ENCODE data around the gene MRPL14. TPM values are rescaled to one million over a fixed set of nuclear protein-coding genes. Genes with fewer than 3 reads are reported as not detected.

Gene MRPL14
- total and polyA plus RNA-seq, 4 donors: 70.8 to 219 (median 101) TPM

GRCh38 chr6:44105146-44105545, 22.1 kb downstream of the MRPL14 start:
- no peak overlapping the region for H3K9ac ChIP-seq (ENCODE audit: insufficient read depth in 1 of 2, low read length in 2 of 2)
- DNase-seq: peak in 2 of 3 donors; percentile 14 to 24
- no peak for TF ChIP-seq CTCF (IDR thresholded peaks at IDR 0.05; ENCODE audit: control extremely low read depth, extremely low read depth)

GRCh38 chr6:44104481-44105021, 22.7 kb downstream of the MRPL14 start:
- H3K9ac ChIP-seq (ENCODE audit: insufficient read depth in 1 of 2, low read length in 2 of 2): no peak overlapping the region
- peaks cover 0 to 27% (median 9%) of the 10 kb centered on the region in 5 donors for H3K4me1 ChIP-seq (ENCODE audit: control insufficient read depth in 5 of 5, insufficient read depth in 5 of 5, low read length in 5 of 5)
- peak; percentile 26 to 74 (median 51) for DNase-seq
- H3K27ac ChIP-seq (ENCODE audit: low read depth in 1 of 2, low read length in 1 of 2): peak overlapping the region; percentile 46 to 72
- 35 to 57% methylated on average over 3 of the region's 3 CpGs for WGBS, 2 donors
- peak; percentile 79 for ATAC-seq (ENCODE audit: insufficient read depth, low FRiP score)
- no peak for TF ChIP-seq CTCF (IDR thresholded peaks at IDR 0.05; ENCODE audit: control extremely low read depth, extremely low read depth)
- H3K4me3 ChIP-seq: no peak overlapping the region
- no peaks in the 10 kb centered on the region for H3K27me3 ChIP-seq (ENCODE audit: control insufficient read depth in 3 of 3, insufficient read depth in 3 of 3, low read length in 2 of 3)
- peaks cover 0 to 2% (median 0%) of the 10 kb centered on the region in 4 donors for H3K9me3 ChIP-seq (ENCODE audit: control insufficient read depth in 4 of 4, insufficient read depth in 3 of 4, low read length in 3 of 4)
- peaks cover 0 to 32% (median 15%) of the 10 kb centered on the region in 4 donors for H3K36me3 ChIP-seq (ENCODE audit: control insufficient read depth in 4 of 4, insufficient read depth in 4 of 4, low read length in 4 of 4)

More at GRCh38 chr6:44105146-44105545, 22.1 kb downstream of the MRPL14 start:
- H3K4me1 ChIP-seq (ENCODE audit: control insufficient read depth in 5 of 5, insufficient read depth in 5 of 5, low read length in 5 of 5): peaks cover 0 to 28% (median 9%) of the 10 kb centered on the region in 5 donors
- H3K36me3 ChIP-seq (ENCODE audit: control insufficient read depth in 4 of 4, insufficient read depth in 4 of 4, low read length in 4 of 4): peaks cover 0 to 30% (median 16%) of the 10 kb centered on the region in 4 donors
- no peaks in the 10 kb centered on the region for H3K27me3 ChIP-seq (ENCODE audit: control insufficient read depth in 3 of 3, insufficient read depth in 3 of 3, low read length in 2 of 3)
- no peak for ATAC-seq (ENCODE audit: insufficient read depth, low FRiP score)
- H3K27ac ChIP-seq (ENCODE audit: low read depth in 1 of 2, low read length in 1 of 2): peak overlapping the region; percentile 46 to 72
- peaks cover 0 to 2% (median 0%) of the 10 kb centered on the region in 4 donors for H3K9me3 ChIP-seq (ENCODE audit: control insufficient read depth in 4 of 4, insufficient read depth in 3 of 4, low read length in 3 of 4)
- H3K4me3 ChIP-seq: no peak overlapping the region
- 66 to 68% methylated on average over 7 of the region's 7 CpGs for WGBS, 2 donors

- ATAC-seq (ENCODE audit: insufficient read depth, low FRiP score) (no peak), DNase-seq (no peak)
These were observed 24.7 kb downstream of the MRPL14 start for GRCh38 chr6:44102527-44102926.

More at GRCh38 chr6:44102527-44102926, 24.7 kb downstream of the MRPL14 start:
- WGBS, 2 donors: 87 to 92% methylated on average over 2 of the region's 2 CpGs
- H3K27ac ChIP-seq (ENCODE audit: low read depth in 1 of 2, low read length in 1 of 2): no peak overlapping the region
- peaks cover 0 to 32% (median 10%) of the 10 kb centered on the region in 4 donors for H3K36me3 ChIP-seq (ENCODE audit: control insufficient read depth in 4 of 4, insufficient read depth in 4 of 4, low read length in 4 of 4)
- no peak overlapping the region for H3K4me3 ChIP-seq
- no peaks in the 10 kb centered on the region for H3K9me3 ChIP-seq (ENCODE audit: control insufficient read depth in 4 of 4, insufficient read depth in 3 of 4, low read length in 3 of 4)
- TF ChIP-seq CTCF (IDR thresholded peaks at IDR 0.05; ENCODE audit: control extremely low read depth, extremely low read depth): no peak
- H3K4me1 ChIP-seq (ENCODE audit: control insufficient read depth in 5 of 5, insufficient read depth in 5 of 5, low read length in 5 of 5): peaks cover 0 to 24% (median 9%) of the 10 kb centered on the region in 5 donors
- H3K27me3 ChIP-seq (ENCODE audit: control insufficient read depth in 3 of 3, insufficient read depth in 3 of 3, low read length in 2 of 3): no peaks in the 10 kb centered on the region
- H3K9ac ChIP-seq (ENCODE audit: insufficient read depth in 1 of 2, low read length in 2 of 2): no peak overlapping the region

All from lung (tissue), 12 donors.